GM18517 (cell line): ENCODE measurements around the gene HP1BP3.

Source experiments
- ATAC-seq: cut with Tn5 transposase; IDR thresholded peaks from one replicate; pipeline ENCODE4 v1.9.1; 2021; ENCODE audit warnings: mild to moderate bottlenecking, moderate library complexity; ENCODE audit not compliant: unreplicated experiment

Gene HP1BP3

GRCh38 chr1:20715406-20715805 is 71.7 kb downstream of the HP1BP3 start:
- ATAC-seq: no peak

DNA sequence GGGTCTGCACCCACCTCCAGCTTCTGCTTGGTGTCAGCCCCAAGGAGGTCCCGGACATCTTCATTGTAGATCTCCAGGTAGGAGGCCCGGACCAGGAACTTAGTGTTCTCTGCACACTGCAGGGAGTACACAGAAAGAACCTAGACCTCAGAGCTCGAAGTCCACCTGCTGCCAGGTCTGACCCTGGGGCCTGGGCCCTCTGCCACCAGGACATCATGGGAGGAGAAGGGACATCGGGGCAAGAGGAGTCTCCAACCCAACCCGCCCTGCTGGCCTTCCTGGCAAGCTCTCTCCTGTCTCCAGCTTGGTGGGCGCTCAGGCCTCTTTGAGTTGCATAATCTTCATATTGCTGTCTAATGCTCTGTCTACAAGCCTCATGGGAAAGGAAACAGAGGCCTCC is 73.7 kb downstream of the HP1BP3 start:
- no peak for ATAC-seq

DNA sequence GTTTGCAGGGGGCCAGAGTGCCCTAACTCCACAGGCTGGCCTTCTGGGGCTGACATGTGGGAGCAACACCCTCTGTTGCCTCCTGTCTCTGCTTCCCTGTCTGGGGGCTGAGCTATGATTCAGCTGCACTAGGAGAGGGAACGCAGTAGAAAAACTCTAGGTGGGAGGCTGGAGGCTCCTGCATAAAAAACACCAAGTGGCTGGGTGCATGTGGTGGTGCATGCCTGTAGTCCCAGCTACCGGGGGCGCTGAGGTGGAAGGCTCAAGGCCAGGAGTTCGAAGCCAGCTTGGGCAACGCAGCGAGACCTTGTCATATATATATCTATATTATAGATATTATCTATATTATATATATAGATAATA is 74.9 kb downstream of the HP1BP3 start:
- ATAC-seq: no peak

- ATAC-seq: no peak
Measured at GRCh38 chr1:20711285-20712214, 75.6 kb downstream of the HP1BP3 start.

GRCh38 chr1:20710469-20711284 is 76.4 kb downstream of the HP1BP3 start:
- ATAC-seq: no peak

- no peak for ATAC-seq
Measured at GRCh38 chr1:20709868-20710267, 77.2 kb downstream of the HP1BP3 start.

DNA sequence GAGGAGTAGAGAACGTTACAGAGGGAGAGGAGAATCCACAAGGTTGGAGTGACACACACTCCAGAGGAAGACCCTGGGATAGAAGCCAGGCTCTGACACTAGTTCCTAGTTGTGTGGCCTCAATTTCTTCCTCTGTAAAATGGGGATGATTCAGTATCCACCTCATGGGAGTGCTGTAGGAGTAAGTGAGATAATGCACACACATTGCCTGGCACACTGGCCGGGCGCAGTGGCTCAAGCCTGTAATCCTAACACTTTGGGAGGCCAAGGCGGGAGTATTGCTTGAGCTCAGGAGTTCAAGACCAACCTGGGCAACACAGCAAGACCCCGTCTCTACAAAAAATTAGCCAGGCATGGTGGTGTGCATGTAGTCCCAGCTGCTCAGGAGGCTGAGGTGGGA is 78.2 kb downstream of the HP1BP3 start:
- no peak for ATAC-seq

DNA sequence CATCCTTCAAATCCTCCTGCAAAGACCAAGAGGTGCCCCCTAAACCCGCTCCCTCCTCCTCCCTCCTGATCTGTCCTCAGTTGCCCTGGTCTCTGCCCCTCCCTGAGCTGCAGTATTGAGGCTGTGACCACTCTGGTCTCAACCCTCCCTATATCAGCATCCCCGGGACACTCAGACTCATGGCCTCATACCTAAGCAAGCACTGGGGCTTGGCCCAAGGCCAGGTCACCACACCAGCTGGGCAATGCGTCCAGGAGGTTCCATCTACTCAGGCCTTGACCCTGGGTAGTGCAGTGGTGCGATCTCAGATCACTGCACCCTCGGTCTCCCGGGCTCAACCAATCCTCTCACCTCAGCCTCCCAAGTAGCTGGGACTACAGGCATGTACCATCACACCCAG is 79.0 kb downstream of the HP1BP3 start:
- ATAC-seq: no peak

DNA sequence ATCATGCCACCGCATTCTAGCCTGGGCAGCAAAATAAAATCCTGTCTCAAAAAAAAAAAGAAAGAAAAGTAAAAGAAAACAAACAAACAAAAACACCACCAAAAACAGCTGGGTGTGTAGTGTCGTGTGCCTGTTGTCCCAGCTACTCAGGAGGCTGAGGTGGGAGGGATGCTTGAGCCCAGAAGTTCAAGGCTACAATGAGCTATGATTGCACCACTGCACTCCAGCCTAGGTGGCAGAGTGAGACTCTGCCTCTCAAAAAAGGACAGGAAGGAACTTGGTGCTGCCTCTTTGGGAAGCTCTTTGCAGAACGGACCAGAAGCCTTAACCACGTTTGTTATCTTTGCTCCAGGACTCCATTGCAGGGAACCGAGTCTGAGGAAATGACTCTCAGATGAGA is 80.3 kb downstream of the HP1BP3 start:
- ATAC-seq: no peak

DNA sequence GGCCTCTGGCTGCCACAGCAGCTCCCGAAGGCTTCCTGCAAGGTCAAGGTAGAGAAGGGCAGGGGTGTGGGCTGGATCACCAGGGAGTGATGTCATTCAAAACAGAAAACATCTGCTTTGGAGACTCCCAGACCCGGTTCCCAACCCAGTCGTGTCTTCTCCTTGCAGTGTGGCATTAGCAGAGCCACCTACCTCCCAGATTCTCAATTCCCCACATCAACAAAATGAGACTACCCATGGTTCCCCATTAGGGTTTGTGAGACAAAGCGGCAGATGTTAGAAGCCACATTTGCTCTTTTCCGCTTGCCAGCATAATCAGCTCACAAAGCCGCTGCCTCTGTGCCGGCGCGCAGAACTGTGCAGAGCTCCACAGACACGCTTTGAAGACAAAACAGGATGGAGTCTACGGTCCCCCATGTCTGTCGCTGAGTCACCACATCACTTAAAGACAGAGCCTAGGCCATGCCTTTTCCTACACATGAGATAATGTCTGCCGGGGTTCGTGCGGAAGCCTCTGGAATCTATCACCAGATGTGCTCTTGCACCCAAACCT is 81.8 kb downstream of the HP1BP3 start:
- ATAC-seq: no peak

DNA sequence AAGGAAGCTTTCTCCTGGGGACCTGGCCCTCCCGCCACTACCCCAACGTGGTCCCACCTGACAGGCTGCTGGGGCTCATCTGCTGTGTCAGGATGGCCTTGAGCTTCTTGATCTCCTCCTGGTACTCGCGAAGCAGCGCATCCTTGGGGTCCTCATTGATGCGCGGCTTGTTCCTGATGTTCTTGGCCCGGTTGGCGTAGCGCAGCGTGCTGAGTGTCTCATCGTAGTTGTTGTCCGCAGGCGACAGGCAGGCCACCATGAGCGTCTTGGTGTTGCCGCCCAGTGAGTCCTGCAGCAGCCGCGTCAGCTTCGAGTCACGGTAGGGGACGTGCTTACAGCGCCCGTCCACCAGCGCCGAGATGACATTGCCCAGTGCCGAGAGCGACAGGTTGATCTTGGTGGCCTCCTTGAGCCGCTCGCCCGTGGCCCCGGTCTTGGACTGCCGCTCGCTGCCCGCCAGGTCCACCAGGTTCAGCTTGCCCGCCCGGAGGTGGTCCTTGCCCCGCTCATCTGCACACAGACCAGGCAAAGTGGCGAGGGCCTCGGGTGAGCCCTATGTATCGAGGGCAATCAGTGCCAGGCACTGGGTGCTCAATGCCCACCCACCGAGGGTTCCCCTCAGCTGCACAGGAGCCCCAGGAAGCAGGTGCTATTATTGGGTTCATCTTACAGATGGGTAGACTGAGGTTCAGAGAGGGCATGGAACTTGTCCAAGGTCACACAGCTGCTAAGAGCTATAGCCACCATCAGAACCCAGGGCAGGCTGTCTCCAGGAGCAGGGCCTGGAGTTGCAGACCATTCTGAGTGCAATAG is 82.5 kb downstream of the HP1BP3 start:
- no peak for ATAC-seq

- no peak for ATAC-seq
Measured at GRCh38 chr1:20703124-20703756, 83.9 kb downstream of the HP1BP3 start.

DNA sequence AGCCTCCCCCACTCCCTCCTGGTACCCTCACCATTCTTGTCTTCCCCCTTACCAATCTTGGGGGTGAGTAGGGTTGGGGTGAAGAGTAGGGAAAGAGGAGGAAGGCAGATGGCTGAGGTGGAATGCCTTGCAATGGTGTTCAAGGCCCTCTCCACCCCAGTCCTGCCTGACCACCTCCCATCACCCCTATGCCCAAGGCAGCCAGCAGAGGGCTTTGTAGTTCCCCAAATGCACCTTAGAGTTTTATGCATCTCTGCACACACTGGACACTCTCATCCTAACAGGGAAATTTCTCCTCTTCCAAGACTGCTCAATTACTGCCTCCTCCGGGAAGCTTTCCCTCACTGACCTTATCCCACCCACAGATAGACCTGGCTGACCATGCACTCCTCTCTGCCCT is 84.7 kb downstream of the HP1BP3 start:
- no peak for ATAC-seq

DNA sequence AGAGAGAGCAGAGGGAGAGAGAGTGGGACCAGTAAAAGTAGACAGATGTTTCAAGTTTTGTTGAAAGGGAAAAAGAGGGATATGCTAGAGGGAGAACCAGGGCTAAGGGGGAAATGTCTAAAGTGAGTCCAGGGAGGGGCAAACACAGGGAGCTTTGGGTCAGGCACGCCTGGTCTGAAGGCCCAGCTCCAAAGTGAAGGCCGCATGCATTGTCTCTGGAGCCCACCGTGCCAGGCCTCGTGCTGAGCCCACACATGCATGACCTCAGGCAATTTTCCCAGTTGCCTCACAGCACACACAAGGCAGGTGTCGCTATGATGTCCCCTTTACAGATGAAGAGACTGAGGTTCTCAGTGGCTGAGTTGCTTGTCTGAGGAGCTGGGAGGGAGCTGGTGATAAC is 85.3 kb downstream of the HP1BP3 start:
- ATAC-seq: no peak

DNA sequence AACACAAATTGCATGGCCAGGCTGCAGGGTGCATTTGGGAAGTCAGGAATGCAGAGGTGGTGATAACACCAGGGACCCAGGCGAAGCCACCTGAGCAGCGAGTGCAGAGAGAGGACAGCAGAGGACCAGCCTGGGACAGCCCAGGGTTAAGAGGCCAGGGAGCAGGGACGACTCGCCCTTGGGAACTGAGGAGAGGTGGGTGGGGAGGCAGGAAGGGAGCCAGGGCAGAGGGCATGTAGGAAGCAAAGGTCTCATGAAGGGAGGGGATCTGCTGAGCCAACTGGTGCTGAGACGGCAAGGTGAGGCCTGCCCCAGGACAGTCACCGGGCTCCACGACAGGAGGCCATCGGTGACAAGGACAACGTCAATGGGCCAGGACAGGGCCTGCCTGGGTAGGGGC is 85.7 kb downstream of the HP1BP3 start:
- no peak for ATAC-seq

GRCh38 chr1:20700636-20701215 is 86.4 kb downstream of the HP1BP3 start:
- ATAC-seq: no peak

DNA sequence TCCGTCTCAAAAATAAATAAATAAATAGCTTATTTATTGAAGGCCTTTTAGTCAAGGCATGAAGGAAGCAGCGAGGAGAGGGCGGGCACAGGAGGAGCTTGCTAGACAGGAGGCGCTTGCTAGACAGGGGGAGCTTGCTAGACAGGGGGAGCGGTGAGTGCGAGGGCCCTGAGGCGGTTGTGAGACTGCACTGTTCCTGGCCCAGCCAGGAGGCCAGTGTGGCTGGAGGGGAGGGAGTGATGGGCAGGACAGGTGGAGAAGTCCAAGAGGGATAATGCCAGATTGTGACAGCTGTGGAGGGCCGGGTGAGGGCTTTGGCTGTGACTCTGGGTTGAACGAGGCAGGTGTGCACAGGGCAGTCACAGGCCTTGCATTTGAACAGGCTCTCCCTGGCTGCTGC is 87.5 kb downstream of the HP1BP3 start:
- no peak for ATAC-seq

DNA sequence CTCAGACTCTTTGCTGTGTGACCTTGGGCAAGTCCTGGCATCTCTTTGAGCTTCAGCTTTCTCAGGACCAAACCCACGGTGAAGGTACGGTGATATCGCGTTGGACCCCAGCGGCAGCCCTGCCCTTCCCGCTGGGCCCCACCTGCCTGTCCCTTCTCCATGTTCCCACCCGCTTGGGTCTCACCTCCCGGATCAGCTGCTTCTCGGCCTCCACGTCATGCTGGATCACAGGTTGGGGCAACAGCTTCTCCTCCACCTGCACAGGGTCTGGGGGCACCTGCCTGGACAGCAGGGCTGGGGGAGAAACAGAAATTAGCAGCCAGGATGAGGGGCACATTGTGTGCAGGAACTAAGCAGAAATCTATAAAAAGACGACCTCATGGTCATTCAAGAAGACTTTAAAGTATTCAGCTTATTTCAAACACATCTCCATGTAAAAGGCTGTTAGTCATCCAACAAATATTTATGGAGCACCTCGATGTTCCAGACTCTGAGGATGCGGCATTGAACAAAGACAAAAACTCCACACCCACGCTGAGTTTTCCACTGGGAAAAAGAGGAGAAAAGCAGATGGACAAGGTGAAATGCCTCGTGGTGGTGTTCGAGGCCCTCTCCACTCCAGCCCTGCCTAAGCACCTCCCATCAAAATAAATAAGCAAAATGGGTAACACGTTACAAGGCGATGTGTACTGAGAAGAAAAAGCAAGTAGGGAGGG is 88.8 kb downstream of the HP1BP3 start:
- ATAC-seq: no peak

- no peak for ATAC-seq
Measured at GRCh38 chr1:20697563-20697962, 89.5 kb downstream of the HP1BP3 start.
